IMR-90 (cell line): ENCODE data around the gene CYP26A1. TPM values are rescaled to one million over a fixed set of nuclear protein-coding genes. Genes with fewer than 3 reads are reported as not detected.

Experiments used
- ATAC-seq: fragments of 200-7000 bp; cut with Tn5 transposase; 2 replicates; pipeline ENCODE4 v1.9.1; 2020; ENCODE audit warnings: low read depth, mild to moderate bottlenecking, moderate library complexity
- BruUV-seq: library from RNA; stranded (reverse); fragments of 400-500 nt; replicated peaks from 2 replicates; lab custom pipeline; 2021; lab: Mats Ljungman, UMichigan
- CTCF ChIA-PET: fragments of 300-600 bp; formaldehyde crosslinking; extraction: SDS; loops from one replicate; lab custom pipeline; 2021; ENCODE audit warnings: antibody characterized with exemption; lab: Yijun Ruan, JAX
- POLR2A ChIA-PET: fragments of 300-600 bp; sonication (Branson Sonifier 250); formaldehyde crosslinking; loops from one replicate; lab custom pipeline; 2022; ENCODE audit warnings: antibody characterized with exemption; ENCODE audit not compliant: unreplicated experiment; lab: Charles Lee
- DNase-seq: peaks from one replicate; pipeline ENCODE4 v3.0.0; 2013
- H2AFZ ChIP-seq: replicated peaks from 2 replicates; pipeline ENCODE3; 2013; ENCODE audit warnings: low read length, mild to moderate bottlenecking; ENCODE audit not compliant: poor library complexity
- H2AK5ac ChIP-seq: 2 replicates; pipeline ENCODE4 v1.6.1; 2013; ENCODE audit warnings: low read depth, low read length, inconsistent platforms
- H2AK9ac ChIP-seq: replicated peaks from 2 replicates; pipeline ENCODE3; 2013; ENCODE audit warnings: mild to moderate bottlenecking, low read depth, low read length, moderate library complexity; ENCODE audit not compliant: poor library complexity
- H2BK120ac ChIP-seq: 2 replicates; pipeline ENCODE4 v1.6.1; 2013; ENCODE audit warnings: low read depth, low read length, inconsistent platforms
- H2BK15ac ChIP-seq: 3 replicates; pipeline ENCODE4 v1.6.1; 2013; ENCODE audit warnings: low read depth, low read length, inconsistent platforms
- H2BK20ac ChIP-seq: 2 replicates; pipeline ENCODE4 v1.6.1; 2013; ENCODE audit warnings: low read depth, mild to moderate bottlenecking, inconsistent platforms, low read length, moderate library complexity
- H2BK5ac ChIP-seq: 2 replicates; pipeline ENCODE4 v1.6.1; 2013; ENCODE audit warnings: mild to moderate bottlenecking, low read depth, low read length, inconsistent platforms; ENCODE audit not compliant: poor library complexity, severe bottlenecking
- H3K14ac ChIP-seq: replicated peaks from 2 replicates; pipeline ENCODE4 v1.6.1; 2013; ENCODE audit warnings: low read depth, low read length, inconsistent platforms
- H3K18ac ChIP-seq: 2 replicates; pipeline ENCODE4 v1.6.1; 2013; ENCODE audit warnings: low read depth, low read length, control low read depth
- H3K23ac ChIP-seq: 2 replicates; pipeline ENCODE4 v1.6.1; 2013; ENCODE audit warnings: low read depth, low read length, inconsistent platforms
- H3K27ac ChIP-seq: 2 replicates; pipeline ENCODE4 v1.5.1; 2013; ENCODE audit warnings: mild to moderate bottlenecking, control low read depth, low read length; ENCODE audit not compliant: insufficient read depth
- H3K27me3 ChIP-seq: 2 replicates; pipeline ENCODE4 v1.6.1; 2013; ENCODE audit warnings: low read length; ENCODE audit not compliant: control insufficient read depth, insufficient read depth
- H3K36me3 ChIP-seq: 2 replicates; pipeline ENCODE4 v1.6.1; 2013; ENCODE audit warnings: low read length, mixed read lengths; ENCODE audit not compliant: control insufficient read depth, insufficient read depth
- H3K4ac ChIP-seq: 2 replicates; pipeline ENCODE4 v1.6.1; 2013; ENCODE audit warnings: low read depth, low read length, inconsistent platforms
- H3K4me1 ChIP-seq: 2 replicates; pipeline ENCODE4 v1.6.1; 2013; ENCODE audit warnings: low read length, mixed read lengths; ENCODE audit not compliant: control insufficient read depth, insufficient read depth
- H3K4me2 ChIP-seq: 2 replicates; pipeline ENCODE4 v1.6.1; 2013; ENCODE audit warnings: low read depth, mild to moderate bottlenecking, control low read depth, low read length, moderate library complexity
- H3K4me3 ChIP-seq: 2 replicates; pipeline ENCODE4 v1.5.1; 2013; ENCODE audit warnings: low read depth, mild to moderate bottlenecking, control low read depth, low read length, moderate library complexity; ENCODE audit not compliant: insufficient read depth
- H3K56ac ChIP-seq: 2 replicates; pipeline ENCODE4 v1.6.1; 2013; ENCODE audit warnings: low read length, inconsistent platforms; ENCODE audit not compliant: insufficient read depth; ENCODE audit errors: extremely low read depth
- H3K79me1 ChIP-seq, 2 experiments: 2 replicates each; pipeline ENCODE4 v1.6.1; 2013; ENCODE audit warnings: low read length in 2 of 2, inconsistent platforms in 1 of 2, low read depth in 1 of 2
- H3K9ac ChIP-seq: 2 replicates; pipeline ENCODE4 v1.6.1; 2013; ENCODE audit warnings: low read depth, low read length, control low read depth
- H3K9me1 ChIP-seq: 2 replicates; pipeline ENCODE4 v1.6.1; 2013; ENCODE audit warnings: low read length, inconsistent platforms; ENCODE audit not compliant: insufficient read depth
- H3K9me3 ChIP-seq: 2 replicates; pipeline ENCODE4 v1.6.1; 2013; ENCODE audit warnings: low read length; ENCODE audit not compliant: control insufficient read depth, insufficient read depth
- H4K20me1 ChIP-seq: 2 replicates; pipeline ENCODE4 v1.6.1; 2013; ENCODE audit warnings: low read length, inconsistent platforms; ENCODE audit not compliant: insufficient read depth
- H4K5ac ChIP-seq: 2 replicates; pipeline ENCODE4 v1.6.1; 2013; ENCODE audit warnings: mild to moderate bottlenecking, low read depth, low read length, control low read depth
- H4K8ac ChIP-seq, 2 experiments: 2 replicates each; pipeline ENCODE4 v1.6.1; 2013; ENCODE audit warnings: low read depth in 2 of 2, low read length in 2 of 2, control low read depth in 1 of 2, inconsistent platforms in 1 of 2
- H4K91ac ChIP-seq: 2 replicates; pipeline ENCODE4 v1.6.1; 2013; ENCODE audit warnings: low read depth, low read length, inconsistent platforms; ENCODE audit not compliant: insufficient read depth
- NFE2L2 ChIP-seq: fragments of 150-350 bp; IDR thresholded peaks from 2 replicates; pipeline ENCODE4 v1.6.1; 2016; ENCODE audit warnings: low read depth, mild to moderate bottlenecking, low read length
- WGBS, 2 experiments: methylation state at CpG; one replicate each; pipeline versions ENCODE4 v1.1.5 to v1.1.7; 2013; ENCODE audit warnings: missing lambda C conversion rate in 2 of 2; ENCODE audit not compliant: insufficient read length in 1 of 2; ENCODE audit errors: extremely low coverage in 2 of 2; 5-methylcytosine and 5-hydroxymethylcytosine counted together
- dilution Hi-C: fragments of 300-500 bp; cut with HindIII; formaldehyde crosslinking; loops from one replicate; pipeline ENCODE4 v1.14.3; 2018; ENCODE audit warnings: low sequenced_read_pairs; ENCODE audit not compliant: unreplicated experiment
- in situ Hi-C: fragments of 300-500 bp; cut with MboI; formaldehyde crosslinking; loops from 3 replicates; pipeline ENCODE4 v1.14.3; 2019; ENCODE audit warnings: low sequenced_read_pairs, inconsistent platforms, mixed read lengths
- intact Hi-C: fragments of 100-400 bp; cut with micrococcal nuclease; formaldehyde crosslinking; loops from 2 replicates; pipeline ENCODE4 v1.10.0; 2022
- polyA plus RNA-seq, 3 experiments: library from polyadenylated mRNA; depleted of rRNA; stranded (reverse); fragments of >200 nt; gene quantifications; 2 replicates each; pipeline ENCODE4 v1.2.3, GENCODE V29; 2012; ENCODE audit warnings: low replicate concordance in 1 of 3
- total RNA-seq: library from RNA; depleted of rRNA; stranded (reverse); fragments of >200 nt; gene quantifications from 2 replicates; pipeline ENCODE4 v1.2.3, GENCODE V29; 2012
- TF ChIP-seq, protein P1 (sequence below): fragments of 150-350 bp; IDR thresholded peaks from 2 replicates; pipeline ENCODE4 v1.6.1; 2017; ENCODE audit warnings: mild to moderate bottlenecking, antibody characterized with exemption, low read length, low read depth

The CYP26A1 gene
- total and polyA plus RNA-seq, 2 of the 4 experiments (the other 2 are of a cell fraction): 0.15 TPM; not detected in 1

GRCh38 chr10:93086289-93086688 is 12.6 kb downstream of the CYP26A1 start:
- dilution Hi-C loops: no loop called here
- intact Hi-C loops: no loop called here

More at GRCh38 chr10:93086289-93086688, 12.6 kb downstream of the CYP26A1 start:
- Histone ChIP-seq H3K9me1 (no peaks in the 10 kb centered on the region), H2AFZ (no peak overlapping the region), H4K91ac (no peak overlapping the region), H2BK20ac (no peak overlapping the region), H4K20me1 (no peaks in the 10 kb centered on the region), H2BK5ac (no peak overlapping the region), H3K4me2 (no peak overlapping the region), H3K27me3 (peaks cover 27% of the 10 kb centered on the region), H3K79me1 (no peaks in the 10 kb centered on the region), H3K4me3 (no peak overlapping the region), H3K56ac (no peak overlapping the region), H3K9ac (no peak overlapping the region), H3K14ac (no peak overlapping the region), H2BK15ac (no peak overlapping the region), H3K4me1 (no peaks in the 10 kb centered on the region), H3K36me3 (no peaks in the 10 kb centered on the region), H3K18ac (no peak overlapping the region), H3K23ac (no peak overlapping the region), H2BK120ac (no peak overlapping the region), H4K5ac (no peak overlapping the region), H4K8ac (no peak overlapping the region), H2AK9ac (no peak overlapping the region), H3K27ac (no peak overlapping the region), H3K4ac (no peak overlapping the region), H3K9me3 (no peaks in the 10 kb centered on the region), H2AK5ac (no peak overlapping the region)
- DNase-seq (no peak), ATAC-seq (no peak)
- BruUV-seq: no TSS peak
- CTCF ChIA-PET: no interaction called here
- in situ Hi-C loops: loop anchor here (10.0 kb wide), 1 partner anchor 429 kb away; no protein-coding TSS in a partner anchor
- POLR2A ChIA-PET: no interaction called here
- no peak for TF ChIP-seq NFE2L2
- TF ChIP-seq, protein P1, sequence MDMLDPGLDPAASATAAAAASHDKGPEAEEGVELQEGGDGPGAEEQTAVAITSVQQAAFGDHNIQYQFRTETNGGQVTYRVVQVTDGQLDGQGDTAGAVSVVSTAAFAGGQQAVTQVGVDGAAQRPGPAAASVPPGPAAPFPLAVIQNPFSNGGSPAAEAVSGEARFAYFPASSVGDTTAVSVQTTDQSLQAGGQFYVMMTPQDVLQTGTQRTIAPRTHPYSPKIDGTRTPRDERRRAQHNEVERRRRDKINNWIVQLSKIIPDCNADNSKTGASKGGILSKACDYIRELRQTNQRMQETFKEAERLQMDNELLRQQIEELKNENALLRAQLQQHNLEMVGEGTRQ: peak; percentile 8; the same call in 1 of the 2 replicates
- WGBS, 2 experiments: no CpG with 5 or more reads among the region's 6 CpGs
